Measurements from ENCODE around the gene DOCK4.

The DOCK4 gene

GRCh38 chr7:112205343-112206237 is 609 bp downstream of the DOCK4 start:
- Histone ChIP-seq H3K4me3 (ENCODE audit: low read depth, low read length) (peak overlapping the region; percentile 85), H3K36me3 (no peaks in the 10 kb centered on the region), H3K27ac (peak overlapping the region; percentile 57), H3K27me3 (ENCODE audit: insufficient read depth, low read depth, severe bottlenecking) (no peaks in the 10 kb centered on the region), H3K9me3 (ENCODE audit: severe bottlenecking) (no peaks in the 10 kb centered on the region)
- TF ChIP-seq, protein P1, sequence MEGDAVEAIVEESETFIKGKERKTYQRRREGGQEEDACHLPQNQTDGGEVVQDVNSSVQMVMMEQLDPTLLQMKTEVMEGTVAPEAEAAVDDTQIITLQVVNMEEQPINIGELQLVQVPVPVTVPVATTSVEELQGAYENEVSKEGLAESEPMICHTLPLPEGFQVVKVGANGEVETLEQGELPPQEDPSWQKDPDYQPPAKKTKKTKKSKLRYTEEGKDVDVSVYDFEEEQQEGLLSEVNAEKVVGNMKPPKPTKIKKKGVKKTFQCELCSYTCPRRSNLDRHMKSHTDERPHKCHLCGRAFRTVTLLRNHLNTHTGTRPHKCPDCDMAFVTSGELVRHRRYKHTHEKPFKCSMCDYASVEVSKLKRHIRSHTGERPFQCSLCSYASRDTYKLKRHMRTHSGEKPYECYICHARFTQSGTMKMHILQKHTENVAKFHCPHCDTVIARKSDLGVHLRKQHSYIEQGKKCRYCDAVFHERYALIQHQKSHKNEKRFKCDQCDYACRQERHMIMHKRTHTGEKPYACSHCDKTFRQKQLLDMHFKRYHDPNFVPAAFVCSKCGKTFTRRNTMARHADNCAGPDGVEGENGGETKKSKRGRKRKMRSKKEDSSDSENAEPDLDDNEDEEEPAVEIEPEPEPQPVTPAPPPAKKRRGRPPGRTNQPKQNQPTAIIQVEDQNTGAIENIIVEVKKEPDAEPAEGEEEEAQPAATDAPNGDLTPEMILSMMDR (IDR thresholded peaks at IDR 0.05; ENCODE audit: low read depth, low read length): no peak
- peak; percentile 37 for DNase-seq

DNA sequence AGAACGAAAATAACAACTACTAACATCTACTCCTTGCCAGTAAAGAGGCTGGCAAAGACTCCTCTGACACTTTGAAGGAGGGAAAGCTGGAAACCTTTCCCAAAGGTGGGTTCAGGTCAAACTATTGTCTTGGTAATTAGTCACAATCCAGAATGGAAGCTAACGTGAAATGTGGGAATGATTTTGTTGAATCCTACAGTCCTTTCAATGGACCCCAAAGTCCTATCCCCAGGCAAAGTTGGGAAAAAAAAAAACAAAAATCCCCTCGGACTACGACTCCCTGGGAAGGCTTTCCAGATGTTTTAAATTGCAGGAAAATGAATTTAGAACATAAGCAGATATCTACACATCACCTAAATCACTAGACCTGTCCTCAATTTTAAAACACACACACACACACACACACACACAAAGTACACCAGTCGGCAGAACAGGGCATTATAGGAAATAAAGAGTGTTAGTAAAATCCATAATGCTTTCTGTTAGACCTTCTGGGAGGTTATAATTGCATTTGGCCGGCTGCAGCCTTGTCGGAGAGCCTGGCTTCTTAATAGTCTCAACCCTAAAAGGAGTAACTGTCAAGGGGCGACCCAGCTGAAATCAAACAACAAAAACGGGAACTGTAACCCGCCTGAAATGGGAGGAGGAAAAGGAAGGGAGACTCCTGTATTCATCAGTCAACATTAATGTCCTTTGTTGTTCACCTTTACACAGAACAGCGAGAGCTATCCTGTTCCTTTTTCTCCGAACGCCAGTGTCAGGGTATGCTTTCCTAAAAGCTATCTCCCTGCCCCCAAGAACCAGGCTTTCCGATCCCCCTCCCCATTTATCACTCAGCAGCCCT is 1.5 kb downstream of the DOCK4 start:
- H3K36me3 ChIP-seq: no peaks in the 10 kb centered on the region
- peak overlapping the region; percentile 85 for H3K4me3 ChIP-seq (ENCODE audit: low read depth, low read length)
- H3K27ac ChIP-seq: no peak overlapping the region
- DNase-seq: no peak
- no peaks in the 10 kb centered on the region for H3K9me3 ChIP-seq (ENCODE audit: severe bottlenecking)
- TF ChIP-seq, protein P1 (IDR thresholded peaks at IDR 0.05; ENCODE audit: low read depth, low read length): no peak
- no peaks in the 10 kb centered on the region for H3K27me3 ChIP-seq (ENCODE audit: insufficient read depth, low read depth, severe bottlenecking)

DNA sequence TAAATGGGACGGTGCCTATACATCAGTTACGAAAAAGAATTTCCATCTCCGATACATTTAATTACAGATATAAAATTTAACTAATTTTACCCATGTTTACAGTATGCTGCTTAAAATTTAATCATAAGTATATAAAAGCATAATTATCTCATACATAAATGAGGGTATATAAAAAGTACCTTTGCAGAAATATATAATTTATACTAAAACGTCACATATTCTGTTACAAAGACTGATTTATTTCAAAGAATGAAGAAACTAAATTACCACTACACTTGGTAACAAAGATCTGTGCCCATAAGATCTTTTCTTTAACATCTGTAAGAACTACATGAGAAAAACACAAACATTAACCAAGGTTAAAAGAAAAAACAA is 2.8 kb downstream of the DOCK4 start:
- H3K4me3 ChIP-seq (ENCODE audit: low read depth, low read length): no peak overlapping the region
- TF ChIP-seq, protein P1 (IDR thresholded peaks at IDR 0.05; ENCODE audit: low read depth, low read length): no peak
- no peak overlapping the region for H3K27ac ChIP-seq
- no peaks in the 10 kb centered on the region for H3K36me3 ChIP-seq
- no peaks in the 10 kb centered on the region for H3K9me3 ChIP-seq (ENCODE audit: severe bottlenecking)
- no peak for DNase-seq
- H3K27me3 ChIP-seq (ENCODE audit: insufficient read depth, low read depth, severe bottlenecking): no peaks in the 10 kb centered on the region

GRCh38 chr7:112202816-112203215 is 3.4 kb downstream of the DOCK4 start:
- no peak for DNase-seq
- no peak overlapping the region for H3K27ac ChIP-seq
- TF ChIP-seq, protein P1 (IDR thresholded peaks at IDR 0.05; ENCODE audit: low read depth, low read length): no peak
- no peaks in the 10 kb centered on the region for H3K36me3 ChIP-seq
- H3K27me3 ChIP-seq (ENCODE audit: insufficient read depth, low read depth, severe bottlenecking): no peaks in the 10 kb centered on the region
- no peak overlapping the region for H3K4me3 ChIP-seq (ENCODE audit: low read depth, low read length)
- no peaks in the 10 kb centered on the region for H3K9me3 ChIP-seq (ENCODE audit: severe bottlenecking)

DNA sequence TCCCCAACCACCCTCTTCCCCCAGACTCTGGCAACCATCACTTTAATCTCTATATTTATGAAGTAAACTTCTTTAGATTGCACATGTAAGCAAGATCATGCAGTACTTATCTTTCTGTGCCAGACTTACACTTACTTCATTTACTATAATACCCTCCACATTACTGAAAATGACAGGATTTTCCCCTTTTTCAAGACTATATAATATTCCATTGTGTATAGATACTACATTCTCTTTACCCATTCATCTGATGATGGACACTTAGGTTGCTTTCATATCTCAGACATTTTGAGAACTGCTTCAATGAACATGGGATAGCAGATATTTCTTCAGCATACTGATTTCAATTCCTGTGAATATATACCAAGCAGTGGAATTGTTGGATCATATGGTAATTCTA is 4.4 kb downstream of the DOCK4 start:
- Histone ChIP-seq H3K36me3 (no peaks in the 10 kb centered on the region), H3K9me3 (ENCODE audit: severe bottlenecking) (no peaks in the 10 kb centered on the region), H3K27me3 (ENCODE audit: insufficient read depth, low read depth, severe bottlenecking) (no peaks in the 10 kb centered on the region), H3K27ac (no peak overlapping the region), H3K4me3 (ENCODE audit: low read depth, low read length) (no peak overlapping the region)
- no peak for DNase-seq
- TF ChIP-seq, protein P1 (IDR thresholded peaks at IDR 0.05; ENCODE audit: low read depth, low read length): no peak

Data from WERI-Rb-1 (cell line).